DND-41 (cell line): ENCODE data around the gene CALML3.
"Not testable (repeated sequence)": the region's sequence is repeated elsewhere in the genome, so short reads cannot be mapped to it uniquely, and the experiment has no call there.

Source experiments
- ATAC-seq: fragments of 200-7000 bp; cut with Tn5 transposase; 3 replicates; pipeline ENCODE4 v1.9.1; 2021; ENCODE audit warnings: low read depth; ENCODE audit not compliant: insufficient read depth
- DNase-seq: peaks from one replicate; pipeline ENCODE4 v3.0.0-alpha.2; 2020
- H2AFZ ChIP-seq: 2 replicates; pipeline ENCODE4 v1.6.0; 2012; ENCODE audit warnings: low read depth, low read length
- H3K27ac ChIP-seq: 2 replicates; pipeline ENCODE4 v1.5.1; 2012; ENCODE audit warnings: low read length, inconsistent platforms
- H3K27me3 ChIP-seq: fragments of 200-600 bp; sonication (generic); 2 replicates; pipeline ENCODE4 v1.6.0; 2012; ENCODE audit warnings: low read length, mild to moderate bottlenecking, inconsistent platforms; ENCODE audit not compliant: insufficient read depth, poor library complexity
- H3K36me3 ChIP-seq: 2 replicates; pipeline ENCODE4 v1.5.1; 2012; ENCODE audit warnings: low read length, inconsistent platforms; ENCODE audit not compliant: insufficient read depth
- H3K4me1 ChIP-seq: 2 replicates; pipeline ENCODE4 v1.5.1; 2012; ENCODE audit warnings: mild to moderate bottlenecking, low read length; ENCODE audit not compliant: insufficient read depth
- H3K4me2 ChIP-seq: 2 replicates; pipeline ENCODE4 v1.6.0; 2012; ENCODE audit warnings: mild to moderate bottlenecking, moderate library complexity, low read length, inconsistent platforms; ENCODE audit not compliant: insufficient read depth
- H3K4me3 ChIP-seq, 2 experiments: fragments of 200-600 bp in 1 of 2; shearing (Covaris generic) in 1 of 2; 2 replicates each; pipeline ENCODE4 v1.5.1; 2012 to 2016; ENCODE audit warnings: inconsistent platforms in 2 of 2, low read length in 2 of 2, mild to moderate bottlenecking in 2 of 2, low read depth in 1 of 2, moderate library complexity in 1 of 2
- H3K79me2 ChIP-seq: 2 replicates; pipeline ENCODE4 v1.6.0; 2012; ENCODE audit warnings: low read length, inconsistent platforms; ENCODE audit not compliant: insufficient read depth
- H3K9ac ChIP-seq: 2 replicates; pipeline ENCODE4 v1.6.0; 2012; ENCODE audit warnings: low read depth, mild to moderate bottlenecking, inconsistent platforms, low read length, moderate library complexity
- H3K9me3 ChIP-seq: 2 replicates; pipeline ENCODE4 v1.5.1; 2012; ENCODE audit warnings: low read length, moderate library complexity, mild to moderate bottlenecking, inconsistent platforms; ENCODE audit not compliant: insufficient read depth, severe bottlenecking
- H4K20me1 ChIP-seq: 2 replicates; pipeline ENCODE4 v1.6.0; 2012; ENCODE audit warnings: low read length; ENCODE audit not compliant: insufficient read depth
- CTCF ChIP-seq: IDR thresholded peaks from 2 replicates; pipeline ENCODE4 v1.5.1; 2012; ENCODE audit warnings: borderline replicate concordance, low read length, moderate library complexity, mild to moderate bottlenecking; ENCODE audit not compliant: poor library complexity, severe bottlenecking; ENCODE audit errors: extremely low read depth
- EZH2 ChIP-seq: IDR thresholded peaks from 3 replicates; pipeline ENCODE4 v1.6.1; 2012; ENCODE audit warnings: borderline replicate concordance, low read depth, mild to moderate bottlenecking, moderate library complexity, low read length, inconsistent platforms; ENCODE audit not compliant: severe bottlenecking

The CALML3 gene

GRCh38 chr10:5557040-5557721 is 32.4 kb downstream of the CALML3 start:
- Histone ChIP-seq H3K4me2 (no peak overlapping the region), H2AFZ (no peak overlapping the region), H4K20me1 (no peaks in the 10 kb centered on the region), H3K27me3 (no peaks in the 10 kb centered on the region), H3K4me3 (no peak overlapping the region), H3K9me3 (no peaks in the 10 kb centered on the region), H3K79me2 (no peaks in the 10 kb centered on the region), H3K27ac (no peak overlapping the region), H3K36me3 (no peaks in the 10 kb centered on the region), H3K9ac (no peak overlapping the region), H3K4me1 (no peaks in the 10 kb centered on the region)
- no peak for ATAC-seq
- DNase-seq = no peak
- TF ChIP-seq CTCF = no peak
- TF ChIP-seq EZH2 = no peak

- H3K4me3 ChIP-seq = no peak overlapping the region
- no peaks in the 10 kb centered on the region for H3K9me3 ChIP-seq
- H3K9ac ChIP-seq = no peak overlapping the region
- no peak overlapping the region for H3K27ac ChIP-seq
- no peaks in the 10 kb centered on the region for H3K27me3 ChIP-seq
- H3K79me2 ChIP-seq = no peaks in the 10 kb centered on the region
- no peak for TF ChIP-seq CTCF
- ATAC-seq = no peak
- no peaks in the 10 kb centered on the region for H3K36me3 ChIP-seq
- no peaks in the 10 kb centered on the region for H3K4me1 ChIP-seq
- no peak overlapping the region for H3K4me2 ChIP-seq
- no peak for DNase-seq
- no peak overlapping the region for H2AFZ ChIP-seq
- no peaks in the 10 kb centered on the region for H4K20me1 ChIP-seq
These were observed 33.3 kb downstream of the CALML3 start for GRCh38 chr10:5557799-5558771.

- not testable (repeated sequence) for DNase-seq, H4K20me1 ChIP-seq, H3K4me1 ChIP-seq, H3K4me2 ChIP-seq, ATAC-seq, H3K9ac ChIP-seq, H3K27ac ChIP-seq, H3K79me2 ChIP-seq, H3K27me3 ChIP-seq, H3K36me3 ChIP-seq, H3K4me3 ChIP-seq, H3K9me3 ChIP-seq, H2AFZ ChIP-seq
These were observed 34.3 kb downstream of the CALML3 start for GRCh38 chr10:5559022-5559421.

GRCh38 chr10:5559642-5560141 is 34.9 kb downstream of the CALML3 start:
- Histone ChIP-seq H2AFZ (no peak overlapping the region), H3K27me3 (no peaks in the 10 kb centered on the region), H3K79me2 (no peaks in the 10 kb centered on the region), H3K4me1 (no peaks in the 10 kb centered on the region), H3K4me3 (no peak overlapping the region), H3K36me3 (no peaks in the 10 kb centered on the region), H3K4me2 (no peak overlapping the region), H3K9me3 (no peaks in the 10 kb centered on the region), H4K20me1 (no peaks in the 10 kb centered on the region), H3K9ac (no peak overlapping the region), H3K27ac (no peak overlapping the region)
- no peak for TF ChIP-seq CTCF
- no peak for TF ChIP-seq EZH2
- DNase-seq (no peak), ATAC-seq (no peak)
